Glutamatergic neuron (in vitro differentiated cells): ENCODE results near the gene GRM7. TPM values are rescaled to one million over a fixed set of nuclear protein-coding genes. Genes with fewer than 3 reads are reported as not detected.

Experiments used
- DNase-seq: peaks from one replicate; pipeline ENCODE4 v3.0.0; 2022
- H3K27ac Mint-ChIP-seq: one replicate; pipeline ENCODE4 v1.8.0; 2020; ENCODE audit warnings: mild to moderate bottlenecking, mixed read lengths, inconsistent platforms; ENCODE audit not compliant: unreplicated experiment
- H3K27me3 Mint-ChIP-seq: one replicate; pipeline ENCODE4 v1.8.0; 2020; ENCODE audit warnings: mild to moderate bottlenecking, moderate library complexity, mixed read lengths, inconsistent platforms; ENCODE audit not compliant: unreplicated experiment
- H3K36me3 Mint-ChIP-seq: one replicate; pipeline ENCODE4 v1.8.0; 2020; ENCODE audit warnings: mild to moderate bottlenecking, mixed read lengths, inconsistent platforms; ENCODE audit not compliant: unreplicated experiment
- H3K4me1 Mint-ChIP-seq: one replicate; pipeline ENCODE4 v1.8.0; 2020; ENCODE audit warnings: mild to moderate bottlenecking, low read depth, mixed read lengths, inconsistent platforms; ENCODE audit not compliant: unreplicated experiment
- H3K4me3 Mint-ChIP-seq: one replicate; pipeline ENCODE4 v1.8.0; 2020; ENCODE audit warnings: mild to moderate bottlenecking, mixed read lengths, inconsistent platforms; ENCODE audit not compliant: unreplicated experiment
- H3K9me3 Mint-ChIP-seq: one replicate; pipeline ENCODE4 v1.8.0; 2020; ENCODE audit warnings: mild to moderate bottlenecking, moderate library complexity, mixed read lengths, inconsistent platforms; ENCODE audit not compliant: unreplicated experiment
- CTCF ChIP-seq: fragments of 200-600 bp; sonication (generic); IDR thresholded peaks from one replicate; pipeline ENCODE4 v1.5.0; 2021; ENCODE audit not compliant: partially characterized antibody, unreplicated experiment
- total RNA-seq: library from RNA; stranded (reverse); fragmentation: NEBNext Ultra II Directional; extraction: Animal tissue kit (Norgen Biotek cat#: 25700); gene quantifications from one replicate; pipeline ENCODE4 v1.2.1, GENCODE V29; 2021; ENCODE audit not compliant: unreplicated experiment

Gene GRM7
- total RNA-seq, 1 donor from 2014 or later = 1.4 TPM

GRCh38 chr3:7546253-7546652 is 685.3 kb downstream of the GRM7 start:
- H3K27me3 Mint-ChIP-seq = no peaks in the 10 kb centered on the region
- no peaks in the 10 kb centered on the region for H3K36me3 Mint-ChIP-seq
- DNase-seq = no peak
- no peaks in the 10 kb centered on the region for H3K4me1 Mint-ChIP-seq
- TF ChIP-seq CTCF = no peak
- no peak overlapping the region for H3K27ac Mint-ChIP-seq
- no peak overlapping the region for H3K4me3 Mint-ChIP-seq
- no peaks in the 10 kb centered on the region for H3K9me3 Mint-ChIP-seq

- H3K27me3 Mint-ChIP-seq = no peaks in the 10 kb centered on the region
Measured at GRCh38 chr3:7547826-7548225, 686.9 kb downstream of the GRM7 start.

GRCh38 chr3:7562892-7563291 is 702.0 kb downstream of the GRM7 start:
- no peak for TF ChIP-seq CTCF
- Mint-ChIP-seq H3K36me3 (no peaks in the 10 kb centered on the region), H3K4me1 (no peaks in the 10 kb centered on the region), H3K4me3 (no peak overlapping the region), H3K27ac (no peak overlapping the region), H3K9me3 (no peaks in the 10 kb centered on the region), H3K27me3 (no peaks in the 10 kb centered on the region)
- no peak for DNase-seq

More at GRCh38 chr3:7547826-7548225, 686.9 kb downstream of the GRM7 start:
- Mint-ChIP-seq H3K36me3 (peaks cover 9% of the 10 kb centered on the region), H3K9me3 (peaks cover 1% of the 10 kb centered on the region), H3K4me1 (no peaks in the 10 kb centered on the region), H3K27ac (no peak overlapping the region), H3K4me3 (no peak overlapping the region)
- DNase-seq = no peak
- TF ChIP-seq CTCF = no peak

GRCh38 chr3:7565574-7565973 is 704.7 kb downstream of the GRM7 start:
- no peaks in the 10 kb centered on the region for H3K27me3 Mint-ChIP-seq
- no peak overlapping the region for H3K27ac Mint-ChIP-seq
- H3K9me3 Mint-ChIP-seq = peaks cover 5% of the 10 kb centered on the region
- H3K4me3 Mint-ChIP-seq = no peak overlapping the region
- DNase-seq = no peak
- TF ChIP-seq CTCF = no peak
- H3K36me3 Mint-ChIP-seq = peaks cover 4% of the 10 kb centered on the region
- H3K4me1 Mint-ChIP-seq = no peaks in the 10 kb centered on the region

GRCh38 chr3:7567160-7567559 is 706.2 kb downstream of the GRM7 start:
- Mint-ChIP-seq H3K4me3 (no peak overlapping the region), H3K27me3 (no peaks in the 10 kb centered on the region), H3K27ac (no peak overlapping the region), H3K4me1 (no peaks in the 10 kb centered on the region), H3K9me3 (peaks cover 5% of the 10 kb centered on the region), H3K36me3 (peaks cover 4% of the 10 kb centered on the region)
- no peak for TF ChIP-seq CTCF
- DNase-seq = no peak
